ENCODE results near the gene C2. TPM values are rescaled to one million over a fixed set of nuclear protein-coding genes. Genes with fewer than 3 reads are reported as not detected.

C2 gene
- total RNA-seq = 2.8 and 13.1 TPM in 2 replicates

GRCh38 chr6:31927242-31927862 lies at the start of gene C2:
Gene C2, plus strand, starts transcription at chr6:31927717. Its CDS starts 36 bp downstream, at chr6:31927753.

GRCh38 chr6:31878726-31879125 lies 48.8 kb upstream of the C2 start, which contains the start of gene SLC44A4:
Gene SLC44A4, minus strand, starts transcription at chr6:31878997. Its CDS starts 17 bp downstream, at chr6:31878980.

GRCh38 chr6:31897612-31898382 lies 29.7 kb upstream of the C2 start, which contains the start of gene EHMT2:
Gene EHMT2, minus strand, starts transcription at chr6:31897698. Its CDS starts 21 bp downstream, at chr6:31897677.

GRCh38 chr6:31901953-31902643 lies 25.4 kb upstream of the C2 start, which contains the start of gene ZBTB12:
Gene ZBTB12, minus strand, starts transcription at chr6:31902086. Its CDS starts 781 bp downstream, at chr6:31901305.

GRCh38 chr6:31945507-31946369 lies 18.2 kb downstream of the C2 start, which contains the start of gene CFB:
Gene CFB, plus strand, starts transcription at chr6:31946095. Its CDS starts 127 bp downstream, at chr6:31946222.

GRCh38 chr6:31958741-31959739 lies 31.5 kb downstream of the C2 start, which contains the start of the genes NELFE and SKIC2:
Gene NELFE, minus strand, starts transcription at chr6:31958971. Its CDS starts 525 bp downstream, at chr6:31958446.
Gene SKIC2, plus strand, starts transcription at chr6:31959175. Its CDS starts 18 bp downstream, at chr6:31959193.

GRCh38 chr6:31971993-31972708 lies 44.6 kb downstream of the C2 start, which contains the start of gene DXO:
Gene DXO, minus strand, starts transcription at chr6:31972138. Its CDS starts 463 bp downstream, at chr6:31971675.

GRCh38 chr6:31981744-31982143 lies 54.2 kb downstream of the C2 start, which contains the start of gene C4A:
Gene C4A, plus strand, starts transcription at chr6:31982057. Its CDS starts 51 bp downstream, at chr6:31982108.

Other genes starting within 250 kb of the C2 start
- 0.66 and 0.73 TPM in 2 replicates for gene LY6G5C, start 246.7 kb upstream of the C2 start, total RNA-seq
- gene ABHD16A, start 224.4 kb upstream of the C2 start, total RNA-seq = 47.6 and 58.2 TPM in 2 replicates
- not detected in 2 replicates for gene LY6G6F, start 220.9 kb upstream of the C2 start, total RNA-seq
- not detected in 2 replicates for gene LY6G6D, start 212.4 kb upstream of the C2 start, total RNA-seq
- not detected in 2 replicates for gene LY6G6C, start 206.0 kb upstream of the C2 start, total RNA-seq
- gene MPIG6B, start 204.3 kb upstream of the C2 start, total RNA-seq = not detected in 2 replicates
- 93.8 and 161 TPM in 2 replicates for gene DDAH2, start 198.4 kb upstream of the C2 start, total RNA-seq
- gene CLIC1, start 191.2 kb upstream of the C2 start, total RNA-seq = 662 and 1,073 TPM in 2 replicates
- 5.8 and 15.9 TPM in 2 replicates for gene MSH5, start 187.7 kb upstream of the C2 start, total RNA-seq
- gene SAPCD1, start 165.1 kb upstream of the C2 start, total RNA-seq = 1.3 and 1.9 TPM in 2 replicates
- 0.50 and 1.2 TPM in 2 replicates for gene VWA7, start 150.4 kb upstream of the C2 start, total RNA-seq
- gene VARS1, start 132.0 kb upstream of the C2 start, total RNA-seq = 60.0 and 75.2 TPM in 2 replicates
- gene LSM2, start 120.8 kb upstream of the C2 start, total RNA-seq = 19.4 and 39.1 TPM in 2 replicates
- 1.5 TPM in 2 replicates for gene HSPA1L, start 112.4 kb upstream of the C2 start, total RNA-seq
- 98.0 and 168 TPM in 2 replicates for gene HSPA1A, start 112.2 kb upstream of the C2 start, total RNA-seq
- 140 and 202 TPM in 2 replicates for gene HSPA1B, start 100.0 kb upstream of the C2 start, total RNA-seq
- 80.6 and 120 TPM in 2 replicates for gene NEU1, start 64.9 kb upstream of the C2 start, total RNA-seq
- 0.17 TPM in 1 of 2 replicates, not detected in the other for gene SLC44A4, start 48.7 kb upstream of the C2 start, total RNA-seq
- 62.0 and 93.5 TPM in 2 replicates for gene EHMT2, start 30.0 kb upstream of the C2 start, total RNA-seq
- 3.8 and 9.8 TPM in 2 replicates for gene ZBTB12, start 25.6 kb upstream of the C2 start, total RNA-seq
- gene CFB, start 18.4 kb downstream of the C2 start, total RNA-seq = 24.1 and 45.0 TPM in 2 replicates
- 108 and 168 TPM in 2 replicates for gene NELFE, start 31.3 kb downstream of the C2 start, total RNA-seq
- 57.7 and 89.3 TPM in 2 replicates for gene SKIC2, start 31.5 kb downstream of the C2 start, total RNA-seq
- gene DXO, start 44.4 kb downstream of the C2 start, total RNA-seq = 12.8 and 15.1 TPM in 2 replicates
- 4.1 and 11.6 TPM in 2 replicates for gene C4A, start 54.3 kb downstream of the C2 start, total RNA-seq
- gene C4B, start 87.1 kb downstream of the C2 start, total RNA-seq = 6.4 and 6.8 TPM in 2 replicates
- 0.17 and 0.44 TPM in 2 replicates for gene CYP21A2, start 110.7 kb downstream of the C2 start, total RNA-seq
- 7.7 and 77.6 TPM in 2 replicates for gene TNXB, start 181.6 kb downstream of the C2 start, total RNA-seq
- 20.8 and 27.2 TPM in 2 replicates for gene ATF6B, start 200.5 kb downstream of the C2 start, total RNA-seq
- 6.7 and 6.8 TPM in 2 replicates for gene FKBPL, start 202.6 kb downstream of the C2 start, total RNA-seq
- gene PRRT1, start 224.2 kb downstream of the C2 start, total RNA-seq = 0.33 and 0.44 TPM in 2 replicates
- gene PPT2, start 226.4 kb downstream of the C2 start, total RNA-seq = 14.7 and 15.9 TPM in 2 replicates
- 0.66 and 1.9 TPM in 2 replicates for gene EGFL8, start 236.9 kb downstream of the C2 start, total RNA-seq
- gene AGPAT1, start 248.4 kb downstream of the C2 start, total RNA-seq = 17.5 and 42.2 TPM in 2 replicates

Measured in smooth muscle cell of trachea (primary cell).